GM18861 (cell line): ENCODE measurements around the gene GPSM3.
"Not testable (repeated sequence)": the region's sequence is repeated elsewhere in the genome, so short reads cannot be mapped to it uniquely, and the experiment has no call there.

Experiments used
- ATAC-seq: cut with Tn5 transposase; IDR thresholded peaks from one replicate; pipeline ENCODE4 v1.9.1; 2021; ENCODE audit not compliant: unreplicated experiment

The GPSM3 gene

GRCh38 chr6:32203426-32204267 lies 11.2 kb upstream of the GPSM3 start:
- ATAC-seq = no peak

DNA sequence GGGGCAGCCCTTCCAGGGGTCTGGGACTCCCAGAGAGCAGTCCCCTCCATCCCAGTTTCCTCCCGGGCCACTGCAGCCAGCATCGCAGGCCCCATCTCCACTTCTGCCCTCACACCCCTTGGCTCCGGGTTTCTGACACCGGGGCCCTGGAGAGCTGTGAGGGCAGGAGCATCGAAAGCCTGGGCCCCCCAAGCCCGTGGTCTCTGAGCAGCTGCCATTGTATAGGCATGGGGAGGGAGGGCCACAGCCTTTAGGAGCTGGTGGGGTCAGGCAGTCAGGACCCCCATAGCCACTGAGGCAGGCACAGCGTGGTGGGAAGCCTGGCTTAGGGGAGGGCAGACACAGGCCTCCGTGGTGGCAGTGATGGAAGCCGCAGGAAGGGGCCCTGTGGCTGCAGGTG lies 9.7 kb upstream of the GPSM3 start:
- no peak for ATAC-seq

DNA sequence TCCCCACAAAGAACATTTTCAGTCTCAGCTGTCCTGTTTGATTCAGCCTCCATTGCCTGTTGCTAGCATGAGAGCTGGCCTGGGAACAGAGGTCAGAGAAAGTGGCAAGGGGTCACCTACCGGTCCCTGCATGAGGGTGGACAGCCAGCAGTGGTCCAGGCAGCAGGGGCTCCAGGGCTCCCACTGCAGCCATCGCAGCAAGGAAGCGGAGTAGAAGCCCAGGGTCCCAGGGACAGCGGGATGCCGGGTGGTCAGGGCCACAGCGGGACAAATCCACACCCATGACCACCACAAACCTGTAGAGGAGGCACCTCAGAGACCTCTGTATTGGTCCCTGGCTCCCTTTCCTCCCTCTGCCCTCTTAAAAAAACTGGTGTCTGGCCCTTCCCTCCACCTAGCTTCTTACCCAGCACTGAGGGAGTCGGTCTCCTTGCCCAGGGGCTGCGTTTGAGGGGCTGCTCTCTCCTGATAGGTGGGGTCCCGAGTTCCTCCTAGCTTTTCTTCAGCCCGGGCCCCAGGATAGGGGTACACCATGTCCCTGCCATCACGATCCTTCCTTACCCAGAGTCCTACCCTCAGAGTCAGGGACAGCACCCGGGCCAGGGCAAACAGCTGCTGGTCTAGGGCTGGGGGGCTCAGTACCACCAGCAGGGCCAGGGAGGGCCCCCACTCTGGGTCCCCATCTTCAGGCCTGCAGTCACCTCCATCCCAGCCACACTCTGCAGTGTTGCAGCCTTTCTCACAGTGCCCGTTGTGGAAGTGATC lies 8.4 kb upstream of the GPSM3 start:
- no peak for ATAC-seq

GRCh38 chr6:32198866-32199265 lies 6.4 kb upstream of the GPSM3 start:
- ATAC-seq = no peak

- no peak for ATAC-seq
Observed at GRCh38 chr6:32198345-32198696, 5.9 kb upstream of the GPSM3 start.

GRCh38 chr6:32196682-32197616 lies 4.5 kb upstream of the GPSM3 start:
- ATAC-seq = no peak

GRCh38 chr6:32195902-32196681 lies 3.6 kb upstream of the GPSM3 start:
- peak; percentile 68 for ATAC-seq

DNA sequence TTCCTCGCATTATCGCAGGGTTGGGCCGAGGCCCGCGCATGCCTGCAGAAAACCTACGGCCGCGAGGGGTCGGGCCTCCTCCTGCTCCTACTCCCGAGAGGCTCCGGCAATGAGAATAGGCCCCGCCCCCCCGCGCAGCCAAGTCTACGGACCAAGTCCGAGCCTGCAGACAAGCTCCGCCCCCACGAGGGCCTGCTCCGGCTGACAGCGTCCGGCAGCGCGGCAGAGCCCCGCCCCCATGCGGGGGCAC lies 3.1 kb upstream of the GPSM3 start:
- ATAC-seq = no peak

GRCh38 chr6:32194825-32195651 lies 2.6 kb upstream of the GPSM3 start:
- ATAC-seq = peak; percentile 53

- no peak for ATAC-seq
Observed at GRCh38 chr6:32194388-32194787, 1.9 kb upstream of the GPSM3 start.

GRCh38 chr6:32193096-32193495 lies 653 bp upstream of the GPSM3 start:
- not testable (repeated sequence) for ATAC-seq

GRCh38 chr6:32191696-32192607 lies 491 bp downstream of the GPSM3 start:
- ATAC-seq = no peak

DNA sequence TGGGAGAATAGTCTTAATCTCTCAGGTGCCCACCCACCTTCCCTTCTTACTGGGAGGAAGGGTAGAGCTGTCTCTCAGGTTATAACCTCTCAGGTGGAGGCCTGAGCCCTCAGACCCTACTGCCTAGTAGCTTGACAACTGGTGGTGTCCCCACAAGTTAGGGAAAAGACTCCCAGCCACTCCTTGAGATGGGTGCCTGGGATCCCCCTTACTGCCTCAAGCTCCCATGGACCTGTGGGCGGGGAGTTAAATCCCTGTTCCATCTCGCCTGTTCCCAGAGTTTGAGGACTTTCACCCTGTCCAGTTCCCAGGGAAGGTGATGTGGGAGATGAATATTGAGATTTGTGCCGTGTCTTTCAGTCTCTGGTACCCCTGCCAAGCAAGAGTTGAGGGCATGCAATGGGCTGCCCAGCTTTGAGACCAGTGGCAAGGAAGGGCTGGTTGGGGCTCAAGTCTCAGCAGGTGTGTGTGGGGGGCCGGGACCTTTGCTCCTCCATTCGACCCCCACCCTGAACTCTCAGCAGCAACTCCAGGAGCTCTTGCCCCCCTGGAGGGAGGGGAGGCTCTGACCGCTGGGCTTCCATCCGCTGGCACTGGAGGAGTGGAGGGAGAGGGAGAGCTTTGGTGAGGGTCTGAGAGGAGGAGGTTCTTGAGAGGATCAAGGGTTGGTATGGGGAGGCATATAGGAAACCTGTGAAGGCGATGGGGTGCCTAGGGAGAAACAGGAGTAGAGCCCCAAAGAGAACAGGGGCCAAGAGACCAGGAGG lies 1.3 kb downstream of the GPSM3 start:
- ATAC-seq = no peak

GRCh38 chr6:32190054-32190851 lies 2.2 kb downstream of the GPSM3 start, which contains the start of gene PBX2:
Gene PBX2, minus strand, starts transcription at chr6:32190202. Its CDS starts 287 bp downstream, at chr6:32189915.
- no peak for ATAC-seq

DNA sequence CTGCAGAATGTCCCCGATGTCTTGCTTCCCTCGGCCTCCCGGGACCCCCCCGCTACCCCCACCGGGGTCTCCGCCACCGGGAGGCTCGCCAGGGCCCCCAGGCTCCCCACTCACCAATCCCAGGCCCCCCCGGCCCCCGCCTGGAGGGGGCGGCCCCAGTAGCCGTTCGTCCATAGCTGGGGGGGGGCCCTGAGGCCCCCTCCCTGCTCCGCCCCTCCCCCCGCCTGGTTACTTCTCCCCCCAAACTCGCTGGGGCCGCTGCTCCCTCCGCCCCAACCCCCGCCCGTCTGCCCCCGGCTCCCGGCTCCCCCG lies 2.7 kb downstream of the GPSM3 start:
- no peak for ATAC-seq

- no peak for ATAC-seq
Observed at GRCh38 chr6:32189069-32189741, 3.2 kb downstream of the GPSM3 start.
